GM12892 (cell line): ENCODE results near the gene LEAP2.

Experiments used
- DNase-seq: peaks from one replicate; pipeline ENCODE4 v3.0.0; 2011; ENCODE audit not compliant: insufficient read length
- FAIRE-seq: peaks from 2 replicates; lab custom pipeline; 2011; peaks lifted over from hg19 to GRCh38; lab: Jason Lieb, UNC
- POLR2A ChIP-seq: IDR thresholded peaks from 2 replicates; pipeline ENCODE4 v1.6.1; 2011; ENCODE audit warnings: low read depth, low read length, control low read depth
- POLR2AphosphoS5 ChIP-seq: IDR thresholded peaks from 2 replicates; pipeline ENCODE4 v1.6.1; 2011; ENCODE audit warnings: low read depth, low read length, control low read depth
- TAF1 ChIP-seq: IDR thresholded peaks from 2 replicates; pipeline ENCODE4 v1.6.1; 2011; ENCODE audit warnings: low read depth, mild to moderate bottlenecking, control low read depth, low read length, borderline replicate concordance

Gene LEAP2

GRCh38 chr5:132867046-132867451 lies 6.4 kb upstream of the LEAP2 start:
- TF ChIP-seq POLR2A (no peak), TAF1 (no peak), POLR2AphosphoS5 (no peak)
- no peak for DNase-seq

GRCh38 chr5:132868754-132869153 lies 4.7 kb upstream of the LEAP2 start:
- DNase-seq: no peak
- FAIRE-seq: no peak
- TF ChIP-seq POLR2A (no peak), POLR2AphosphoS5 (0 out of 2 replicates have a peak, but pooled peaks have one; percentile 22)

More at GRCh38 chr5:132867046-132867451, 6.4 kb upstream of the LEAP2 start:
- FAIRE-seq: no peak

GRCh38 chr5:132870801-132871200 lies 2.7 kb upstream of the LEAP2 start:
- FAIRE-seq (no peak), DNase-seq (no peak)
- TF ChIP-seq TAF1 (no peak), POLR2A (no peak), POLR2AphosphoS5 (no peak)

- TF ChIP-seq TAF1 (no peak), POLR2A (peak; percentile 45)
- FAIRE-seq: no peak
Observed at GRCh38 chr5:132871459-132872284, 1.8 kb upstream of the LEAP2 start.

GRCh38 chr5:132872788-132873118 lies 715 bp upstream of the LEAP2 start:
- TF ChIP-seq POLR2A: no peak
- TF ChIP-seq POLR2AphosphoS5: no peak
- FAIRE-seq (no peak), DNase-seq (no peak)

More at GRCh38 chr5:132871459-132872284, 1.8 kb upstream of the LEAP2 start:
- DNase-seq: no peak

- no peak for DNase-seq
- no peak for TF ChIP-seq TAF1
- no peak for TF ChIP-seq POLR2AphosphoS5
- TF ChIP-seq POLR2A: 0 out of 2 replicates have a peak, but pooled peaks have one; percentile 1
- FAIRE-seq: no peak
Observed at GRCh38 chr5:132873930-132874271, 433 bp downstream of the LEAP2 start.

GRCh38 chr5:132876020-132876759 lies 2.7 kb downstream of the LEAP2 start:
- no peak for TF ChIP-seq POLR2AphosphoS5
- TF ChIP-seq TAF1: no peak
- no peak for TF ChIP-seq POLR2A
- DNase-seq: no peak
- FAIRE-seq: peak; percentile 42

GRCh38 chr5:132877466-132877865 lies 4.0 kb downstream of the LEAP2 start:
- no peak for DNase-seq
- TF ChIP-seq POLR2A: no peak
- no peak for TF ChIP-seq TAF1
- TF ChIP-seq POLR2AphosphoS5: no peak
- no peak for FAIRE-seq

GRCh38 chr5:132877938-132878337 lies 4.5 kb downstream of the LEAP2 start:
- TF ChIP-seq POLR2A: no peak
- TF ChIP-seq TAF1: no peak
- TF ChIP-seq POLR2AphosphoS5: no peak

GRCh38 chr5:132883261-132883834 lies 9.9 kb downstream of the LEAP2 start:
- DNase-seq (no peak), FAIRE-seq (peak; percentile 64)
- TF ChIP-seq TAF1 (no peak), POLR2AphosphoS5 (no peak), POLR2A (no peak)

More at GRCh38 chr5:132877938-132878337, 4.5 kb downstream of the LEAP2 start:
- no peak for FAIRE-seq
- no peak for DNase-seq

GRCh38 chr5:132884548-132884947 lies 11.1 kb downstream of the LEAP2 start:
- DNase-seq (no peak), FAIRE-seq (no peak)
- TF ChIP-seq POLR2AphosphoS5 (no peak), TAF1 (no peak), POLR2A (no peak)
